Osteocyte (in vitro differentiated cells): ENCODE results near the gene TMEM242. TPM values are rescaled to one million over a fixed set of nuclear protein-coding genes. Genes with fewer than 3 reads are reported as not detected.

Experiments
- DNase-seq: peaks from one replicate; pipeline ENCODE4 v3.0.0; 2021; ENCODE audit warnings: mixed read lengths; ENCODE audit not compliant: unreplicated experiment; ENCODE audit errors: extremely low spot score
- H3K27ac Mint-ChIP-seq: one replicate; pipeline ENCODE4 v1.8.0; 2021; ENCODE audit warnings: mild to moderate bottlenecking, mixed read lengths; ENCODE audit not compliant: unreplicated experiment
- H3K27me3 Mint-ChIP-seq: one replicate; pipeline ENCODE4 v1.8.0; 2021; ENCODE audit warnings: mixed read lengths; ENCODE audit not compliant: unreplicated experiment
- H3K36me3 Mint-ChIP-seq: one replicate; pipeline ENCODE4 v1.8.0; 2021; ENCODE audit warnings: mixed read lengths; ENCODE audit not compliant: unreplicated experiment
- H3K4me1 Mint-ChIP-seq: one replicate; pipeline ENCODE4 v1.8.0; 2021; ENCODE audit warnings: mixed read lengths; ENCODE audit not compliant: unreplicated experiment
- H3K4me3 Mint-ChIP-seq: one replicate; pipeline ENCODE4 v1.8.0; 2021; ENCODE audit warnings: mild to moderate bottlenecking, moderate library complexity, mixed read lengths; ENCODE audit not compliant: unreplicated experiment
- H3K9me3 Mint-ChIP-seq: one replicate; pipeline ENCODE4 v1.8.0; 2021; ENCODE audit warnings: mixed read lengths; ENCODE audit not compliant: unreplicated experiment
- total RNA-seq: library from RNA; stranded (reverse); gene quantifications from 2 replicates; pipeline ENCODE4 v1.2.1, GENCODE V29; 2021
- TF ChIP-seq, protein P1 (sequence below): fragments of 200-600 bp; sonication (generic); IDR thresholded peaks from 2 replicates; pipeline ENCODE4 v1.5.0; 2021; ENCODE audit warnings: antibody characterized with exemption, mild to moderate bottlenecking, moderate library complexity

Gene TMEM242
- total RNA-seq, 1 donor from 2014 or later = 12.7 TPM

DNA sequence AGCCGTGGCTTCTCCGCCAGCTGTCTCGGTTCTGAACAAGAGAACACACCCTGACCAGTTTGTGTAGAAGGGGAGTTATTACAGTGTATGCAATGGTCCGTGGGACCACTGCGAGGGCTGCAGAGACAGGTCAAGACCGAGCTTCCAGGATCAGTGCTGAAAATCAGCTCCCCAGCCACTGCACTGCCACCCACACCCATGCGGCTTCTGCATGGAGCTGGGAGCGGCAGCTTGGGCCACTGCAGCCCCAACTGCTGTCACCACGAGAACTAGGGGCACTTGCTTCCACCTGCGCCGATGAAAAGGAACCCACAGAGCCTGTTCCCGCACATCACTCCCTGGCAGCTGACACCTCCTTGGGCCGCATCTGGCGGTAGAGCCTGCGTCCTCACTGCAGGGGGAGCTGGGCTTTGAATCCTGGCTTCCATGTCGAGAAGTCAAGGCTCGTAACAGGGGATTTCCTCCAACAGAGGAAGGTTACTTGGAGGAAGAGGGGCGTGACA is 56.2 kb downstream of the TMEM242 start:
- Mint-ChIP-seq H3K36me3 (no peaks in the 10 kb centered on the region), H3K9me3 (no peaks in the 10 kb centered on the region), H3K27me3 (no peaks in the 10 kb centered on the region), H3K4me3 (no peak overlapping the region), H3K4me1 (peaks cover 8% of the 10 kb centered on the region), H3K27ac (no peak overlapping the region)
- no peak for DNase-seq
- TF ChIP-seq, protein P1, sequence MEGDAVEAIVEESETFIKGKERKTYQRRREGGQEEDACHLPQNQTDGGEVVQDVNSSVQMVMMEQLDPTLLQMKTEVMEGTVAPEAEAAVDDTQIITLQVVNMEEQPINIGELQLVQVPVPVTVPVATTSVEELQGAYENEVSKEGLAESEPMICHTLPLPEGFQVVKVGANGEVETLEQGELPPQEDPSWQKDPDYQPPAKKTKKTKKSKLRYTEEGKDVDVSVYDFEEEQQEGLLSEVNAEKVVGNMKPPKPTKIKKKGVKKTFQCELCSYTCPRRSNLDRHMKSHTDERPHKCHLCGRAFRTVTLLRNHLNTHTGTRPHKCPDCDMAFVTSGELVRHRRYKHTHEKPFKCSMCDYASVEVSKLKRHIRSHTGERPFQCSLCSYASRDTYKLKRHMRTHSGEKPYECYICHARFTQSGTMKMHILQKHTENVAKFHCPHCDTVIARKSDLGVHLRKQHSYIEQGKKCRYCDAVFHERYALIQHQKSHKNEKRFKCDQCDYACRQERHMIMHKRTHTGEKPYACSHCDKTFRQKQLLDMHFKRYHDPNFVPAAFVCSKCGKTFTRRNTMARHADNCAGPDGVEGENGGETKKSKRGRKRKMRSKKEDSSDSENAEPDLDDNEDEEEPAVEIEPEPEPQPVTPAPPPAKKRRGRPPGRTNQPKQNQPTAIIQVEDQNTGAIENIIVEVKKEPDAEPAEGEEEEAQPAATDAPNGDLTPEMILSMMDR = no peak

DNA sequence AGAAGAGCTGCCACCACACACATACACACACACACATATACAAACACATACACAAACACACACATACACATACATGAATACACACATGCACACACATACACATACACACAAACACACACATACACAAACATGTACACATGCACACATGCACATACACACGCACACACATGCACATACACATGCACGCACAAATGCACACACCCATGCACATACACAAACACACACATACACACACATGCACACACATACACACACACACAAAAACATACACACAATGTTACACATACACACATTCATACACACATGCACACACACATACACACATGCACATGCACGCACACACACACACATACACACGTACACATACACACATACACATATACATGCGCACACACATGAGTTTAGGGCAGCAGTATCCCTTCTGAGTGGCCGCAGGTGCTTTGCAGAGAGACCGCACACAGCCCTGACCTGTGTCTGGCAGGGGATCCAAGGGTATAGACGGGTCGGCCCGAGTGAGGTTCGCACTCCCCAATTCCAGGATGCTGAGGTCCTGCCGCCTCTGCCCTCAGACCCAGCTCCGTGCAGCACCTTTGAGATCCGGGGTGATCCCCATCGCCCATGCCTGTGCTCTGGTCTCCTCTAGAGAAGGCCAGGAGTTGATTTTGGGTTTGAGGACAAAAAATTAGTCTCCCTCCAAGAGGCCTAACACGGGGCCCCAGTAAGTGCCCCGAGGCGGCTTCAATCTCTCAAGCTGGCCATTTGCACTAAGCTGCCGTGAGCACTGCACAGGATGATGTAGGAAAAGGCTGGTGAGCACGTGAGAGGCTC is 56.8 kb downstream of the TMEM242 start:
- TF ChIP-seq, protein P1 = no peak
- Mint-ChIP-seq H3K4me3 (no peak overlapping the region), H3K36me3 (no peaks in the 10 kb centered on the region), H3K27me3 (no peaks in the 10 kb centered on the region), H3K4me1 (peaks cover 8% of the 10 kb centered on the region), H3K27ac (no peak overlapping the region), H3K9me3 (no peaks in the 10 kb centered on the region)
- no peak for DNase-seq

DNA sequence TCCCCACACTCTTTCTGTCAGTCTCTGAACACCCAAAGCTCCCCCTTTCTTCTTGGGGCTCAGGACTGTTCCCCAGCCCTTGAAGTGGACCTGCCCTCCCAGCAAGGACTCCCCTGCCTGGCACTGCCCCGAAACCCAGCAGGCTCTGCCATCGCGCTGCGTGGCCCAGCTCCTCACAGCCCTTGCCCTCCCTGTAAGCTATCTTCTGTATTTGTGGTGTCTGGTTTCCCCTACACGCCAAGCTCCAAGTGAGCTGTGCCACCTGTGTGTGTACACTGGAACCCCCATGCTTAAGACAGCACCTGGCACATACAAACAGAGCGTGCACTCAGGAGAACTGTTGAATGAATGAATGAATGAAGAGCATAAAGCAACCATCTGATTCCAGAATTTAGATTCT is 57.7 kb downstream of the TMEM242 start:
- H3K4me1 Mint-ChIP-seq = peaks cover 8% of the 10 kb centered on the region
- no peaks in the 10 kb centered on the region for H3K9me3 Mint-ChIP-seq
- TF ChIP-seq, protein P1 = no peak
- no peak overlapping the region for H3K27ac Mint-ChIP-seq
- no peaks in the 10 kb centered on the region for H3K36me3 Mint-ChIP-seq
- peaks cover 2% of the 10 kb centered on the region for H3K27me3 Mint-ChIP-seq
- no peak for DNase-seq
- H3K4me3 Mint-ChIP-seq = no peak overlapping the region

DNA sequence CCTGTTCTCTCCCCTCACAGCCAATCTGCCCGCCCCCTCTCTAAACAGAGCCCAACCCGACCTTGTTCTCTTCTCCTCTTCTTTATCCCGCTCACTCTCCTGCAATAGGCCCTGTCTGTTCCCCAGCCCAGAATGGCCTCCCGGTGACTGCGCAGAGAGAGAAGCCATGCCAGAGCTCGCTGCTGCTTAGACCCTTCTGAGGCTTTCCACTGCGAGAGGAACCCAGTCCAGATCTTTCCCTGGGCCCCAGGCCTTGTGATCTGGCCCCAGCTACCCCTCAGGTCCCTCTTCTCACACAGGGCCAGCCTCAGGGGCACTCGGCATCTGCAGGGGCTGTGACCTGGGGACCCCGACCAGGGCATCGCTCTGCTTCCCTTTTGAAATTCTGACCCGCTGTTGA is 58.1 kb downstream of the TMEM242 start:
- TF ChIP-seq, protein P1 = no peak
- Mint-ChIP-seq H3K4me3 (no peak overlapping the region), H3K4me1 (peaks cover 8% of the 10 kb centered on the region), H3K9me3 (no peaks in the 10 kb centered on the region), H3K27ac (no peak overlapping the region), H3K36me3 (no peaks in the 10 kb centered on the region), H3K27me3 (peaks cover 3% of the 10 kb centered on the region)
- no peak for DNase-seq

DNA sequence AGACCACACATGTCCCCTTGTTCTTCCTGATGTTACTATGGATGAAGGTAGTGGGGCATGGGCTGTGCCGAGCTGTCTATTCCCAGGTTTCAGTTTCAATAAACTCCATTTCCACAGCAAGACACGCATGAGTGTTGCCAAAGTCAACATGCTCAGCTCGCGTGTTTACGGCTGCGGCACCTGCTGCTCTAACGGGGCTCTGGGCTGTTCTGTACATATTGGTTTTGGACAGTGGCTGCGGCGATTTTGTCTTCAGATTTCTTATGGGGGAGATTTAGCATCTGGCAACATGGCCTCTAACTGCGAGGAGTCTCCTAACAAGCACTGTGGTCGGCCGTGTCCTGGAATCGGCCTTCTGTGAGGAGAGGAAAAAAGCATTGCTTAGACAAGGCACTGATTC is 58.6 kb downstream of the TMEM242 start:
- TF ChIP-seq, protein P1 = no peak
- H3K4me1 Mint-ChIP-seq = peaks cover 8% of the 10 kb centered on the region
- H3K27me3 Mint-ChIP-seq = peaks cover 3% of the 10 kb centered on the region
- no peak for DNase-seq
- no peaks in the 10 kb centered on the region for H3K9me3 Mint-ChIP-seq
- H3K27ac Mint-ChIP-seq = no peak overlapping the region
- H3K36me3 Mint-ChIP-seq = no peaks in the 10 kb centered on the region
- no peak overlapping the region for H3K4me3 Mint-ChIP-seq
